Esophagus (tissue), 2 donors: ENCODE measurements around the gene PPM1L. TPM values are rescaled to one million over a fixed set of nuclear protein-coding genes. Genes with fewer than 3 reads are reported as not detected.

ENCODE experiments used
- polyA plus RNA-seq, 2 donors: library from polyadenylated mRNA; stranded (reverse); fragments of 200-250 nt; gene quantifications; one replicate each; pipeline ENCODE4 v1.2.3, GENCODE V29; 2013
- donor health status: healthy with polysubstance abuse.
- donor health status: Bipolar disorder and iron deficiency.

The PPM1L gene
- polyA plus RNA-seq, 2 donors: 2.7 to 3.0 TPM

Other genes with a start within 250 kb of the PPM1L start
- 10 to 100 TPM; 13.7 to 16.3 TPM for gene KPNA4, start 190.7 kb upstream of the PPM1L start, polyA plus RNA-seq
- gene ARL14, start 79.1 kb upstream of the PPM1L start, polyA plus RNA-seq: 1 to 10 TPM; 1.1 to 1.3 TPM